ENCODE results near the gene ANKRD11. TPM values are rescaled to one million over a fixed set of nuclear protein-coding genes. Genes with fewer than 3 reads are reported as not detected.
A peak's percentile ranks its signal among the peaks of the same experiment; 100 is the strongest.
"Not testable (repeated sequence)": the region's sequence is repeated elsewhere in the genome, so short reads cannot be mapped to it uniquely, and the experiment has no call there.

Gene ANKRD11
- total RNA-seq, 1 donor from 2014 or later = 64.9 TPM

DNA sequence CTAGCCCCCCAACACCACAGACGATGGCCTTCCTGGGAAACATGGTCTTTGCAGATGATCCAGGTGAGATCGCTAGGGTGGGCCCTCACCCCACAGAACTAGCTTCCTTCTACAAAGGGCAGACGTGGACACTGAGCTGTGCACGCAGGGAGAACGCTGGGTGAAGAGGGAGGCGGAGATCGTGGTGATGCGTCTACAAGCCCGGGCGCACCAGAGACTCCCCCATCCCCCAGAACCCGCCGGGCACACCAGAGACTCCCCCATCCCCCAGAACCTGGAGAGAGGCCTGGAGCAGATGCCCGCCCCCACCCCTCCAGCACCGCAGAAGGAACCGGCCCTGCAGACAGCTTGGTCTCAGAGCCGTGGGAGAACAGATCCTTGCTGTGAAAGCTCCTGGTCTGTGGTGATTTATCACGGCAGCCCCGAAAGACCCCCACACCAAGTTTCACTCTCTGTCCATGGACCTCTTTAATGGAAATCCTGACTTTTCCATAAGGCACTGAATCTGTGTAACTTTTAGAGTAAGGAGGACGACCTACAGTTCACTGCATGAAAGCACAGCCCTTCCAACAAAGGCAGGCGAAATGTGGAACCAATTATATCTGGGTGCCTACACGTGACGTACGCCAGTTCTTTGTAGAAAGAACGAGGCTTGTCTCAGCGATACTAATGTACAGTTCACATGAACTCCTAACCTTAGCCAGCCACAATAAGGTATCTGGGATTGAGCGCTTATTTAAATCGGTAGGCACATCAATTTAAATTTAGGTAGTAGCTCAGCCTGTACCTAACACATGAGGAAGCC is 88.5 kb downstream of the ANKRD11 start:
- ATAC-seq (ENCODE audit: poor library complexity) (no peak), DNase-seq (no peak)
- intact Hi-C loops (cut with DNase I) = no loop called here

DNA sequence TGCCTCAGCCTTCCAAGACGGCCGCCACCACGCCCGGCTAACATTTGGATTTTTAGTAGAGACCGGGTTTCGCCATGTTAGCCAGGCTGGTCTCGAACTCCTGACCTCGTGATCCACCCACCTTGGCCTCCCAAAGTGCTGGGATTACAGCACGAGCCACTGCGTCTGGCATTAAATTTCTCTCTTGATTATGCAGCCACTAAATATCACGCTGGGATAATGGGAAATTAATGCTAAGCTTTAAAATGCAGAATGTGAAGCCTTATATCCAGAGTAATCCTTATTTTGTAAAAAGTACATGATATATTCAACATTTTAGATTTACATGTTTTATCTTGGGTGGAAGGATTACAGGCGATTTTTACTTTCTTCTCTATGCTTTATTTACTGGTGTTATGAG is 89.2 kb downstream of the ANKRD11 start:
- DNase-seq = no peak
- intact Hi-C loops (cut with DNase I) = no loop called here
- ATAC-seq (ENCODE audit: poor library complexity) = no peak

DNA sequence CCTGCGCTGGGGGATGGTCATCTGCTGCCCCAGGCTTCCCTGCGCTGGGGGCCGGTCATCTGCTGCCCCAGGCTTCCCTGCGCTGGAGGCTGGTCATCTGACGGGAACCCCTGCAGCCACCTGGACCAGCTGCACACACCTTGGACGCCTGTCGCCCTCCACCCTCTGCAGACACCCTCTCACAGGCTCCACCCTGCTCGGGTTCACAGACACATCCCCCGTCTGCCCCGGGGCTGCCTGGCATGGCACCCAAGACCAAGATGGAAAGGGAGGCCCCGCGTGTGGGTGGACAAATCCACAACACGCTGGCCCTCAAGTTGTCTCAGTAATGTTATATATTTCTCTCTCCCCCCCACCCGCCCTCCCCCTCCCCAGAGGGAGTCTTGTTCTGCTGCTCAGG is 89.6 kb downstream of the ANKRD11 start:
- intact Hi-C loops (cut with DNase I) = no loop called here
- no peak for ATAC-seq (ENCODE audit: poor library complexity)
- DNase-seq = no peak

DNA sequence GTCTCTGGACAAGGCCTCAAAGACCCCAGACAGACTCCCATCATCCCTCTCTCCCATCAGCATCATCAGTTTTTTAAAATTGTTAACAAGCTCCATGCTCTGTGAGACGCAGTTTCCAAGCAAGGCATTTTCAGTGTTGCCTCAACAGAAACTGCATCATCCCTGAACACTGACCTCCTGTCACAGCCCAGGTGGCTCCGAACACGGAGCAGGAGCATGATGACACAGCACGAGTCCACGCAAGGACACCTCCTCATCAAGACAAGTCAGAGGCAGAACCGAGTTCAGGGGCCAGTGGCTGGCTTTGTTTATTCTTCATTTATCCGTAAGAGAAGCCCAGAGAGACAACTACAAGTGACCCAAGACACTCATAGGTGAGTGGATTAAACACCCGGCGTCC is 91.4 kb downstream of the ANKRD11 start:
- no peak for ATAC-seq (ENCODE audit: poor library complexity)
- DNase-seq = no peak
- intact Hi-C loops (cut with DNase I) = no loop called here

DNA sequence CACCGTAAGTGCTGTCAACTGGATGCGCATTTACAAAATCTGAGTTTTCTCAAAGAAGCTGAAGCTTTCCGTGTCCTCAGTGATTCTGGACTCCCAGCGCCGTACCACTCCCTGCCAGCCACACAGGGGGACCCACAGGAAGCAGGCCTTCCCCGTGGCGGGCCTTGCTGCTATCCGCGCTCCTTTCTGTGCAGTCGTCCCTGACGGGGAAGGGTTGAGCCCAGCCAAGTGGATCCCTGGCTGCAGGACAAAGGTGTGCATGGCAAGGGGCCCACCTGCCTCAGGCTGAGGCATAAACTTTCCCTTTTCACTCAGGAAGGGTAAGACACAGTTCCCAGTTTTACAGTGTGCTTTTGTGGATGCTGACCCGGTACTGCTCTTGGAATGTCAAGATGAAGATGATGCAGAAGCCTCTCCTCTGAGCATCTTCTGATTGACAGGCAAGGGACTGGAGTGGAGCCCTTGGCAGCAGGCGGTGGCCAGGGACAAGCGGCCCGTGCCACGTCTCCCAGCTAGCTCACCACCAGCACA is 93.0 kb downstream of the ANKRD11 start:
- intact Hi-C loops (cut with DNase I) = no loop called here
- DNase-seq (no peak), ATAC-seq (ENCODE audit: poor library complexity) (no peak)

DNA sequence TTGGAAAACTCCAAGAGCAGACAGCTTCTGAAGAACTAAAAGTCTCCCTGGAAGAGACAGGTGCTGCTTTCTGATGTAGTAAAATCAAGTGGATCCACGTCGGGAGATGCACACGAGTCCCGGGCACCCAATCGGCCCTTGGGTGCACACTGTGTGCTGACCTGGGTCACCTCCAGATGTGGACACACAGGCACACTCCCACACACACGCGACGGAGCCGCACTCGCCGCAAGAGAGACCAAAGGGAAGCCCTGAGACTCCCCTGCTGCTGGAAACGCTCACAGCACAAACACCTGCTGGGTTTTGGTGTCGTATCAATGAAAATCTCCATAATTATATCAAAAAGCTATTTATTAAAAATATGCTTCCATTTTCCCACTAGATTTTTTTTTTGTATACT is 94.2 kb downstream of the ANKRD11 start:
- intact Hi-C loops (cut with DNase I) = no loop called here
- ATAC-seq (ENCODE audit: poor library complexity) = no peak
- DNase-seq = no peak

DNA sequence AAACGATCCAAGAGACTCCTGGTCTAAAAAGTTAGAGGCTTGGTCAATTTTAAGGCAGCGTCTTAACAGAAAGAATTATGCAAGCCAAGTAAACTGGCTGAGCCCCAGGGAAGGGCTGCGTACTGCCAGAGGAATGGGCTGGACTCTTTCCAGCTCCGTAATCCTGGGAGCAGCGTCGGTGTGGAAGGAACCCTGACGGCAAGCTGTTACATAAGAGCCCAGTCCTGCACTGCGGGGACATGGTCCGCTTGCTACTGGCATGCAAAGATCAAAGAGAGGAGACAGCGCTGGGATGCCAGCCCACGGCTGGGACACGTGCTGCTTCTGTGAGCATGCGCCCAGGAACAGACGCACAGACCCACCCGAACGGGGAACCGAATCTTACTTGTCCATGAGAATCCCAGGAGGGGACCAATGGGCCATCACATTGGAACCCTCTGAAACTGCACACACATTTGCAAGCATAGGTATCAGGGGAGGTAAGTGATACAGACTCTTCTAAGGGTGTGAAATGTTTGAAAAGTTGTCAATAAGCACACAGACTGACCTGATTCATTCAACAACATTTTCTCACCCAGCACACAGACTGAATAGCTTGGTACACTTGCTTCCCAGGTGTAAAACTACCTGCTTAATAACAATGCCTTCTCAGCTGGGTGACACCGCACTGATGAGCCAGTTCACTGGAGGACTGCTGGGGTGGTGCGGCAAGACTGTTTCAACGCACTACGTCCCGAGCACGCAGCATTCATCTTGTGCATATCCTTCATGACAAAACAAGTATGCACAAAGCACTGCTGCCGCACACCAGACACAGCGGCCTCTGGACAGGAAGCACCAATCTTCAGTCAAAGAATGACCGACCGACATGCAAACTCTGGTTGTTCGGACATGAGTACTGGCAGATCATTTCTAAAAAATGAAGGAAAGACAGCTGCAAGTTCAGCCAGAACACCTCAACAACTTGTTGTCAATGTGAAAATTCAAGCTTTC is 94.9 kb downstream of the ANKRD11 start:
- peak; percentile 93 for ATAC-seq (ENCODE audit: poor library complexity)
- intact Hi-C loops (cut with DNase I) = no loop called here
- DNase-seq = peak; percentile 90

DNA sequence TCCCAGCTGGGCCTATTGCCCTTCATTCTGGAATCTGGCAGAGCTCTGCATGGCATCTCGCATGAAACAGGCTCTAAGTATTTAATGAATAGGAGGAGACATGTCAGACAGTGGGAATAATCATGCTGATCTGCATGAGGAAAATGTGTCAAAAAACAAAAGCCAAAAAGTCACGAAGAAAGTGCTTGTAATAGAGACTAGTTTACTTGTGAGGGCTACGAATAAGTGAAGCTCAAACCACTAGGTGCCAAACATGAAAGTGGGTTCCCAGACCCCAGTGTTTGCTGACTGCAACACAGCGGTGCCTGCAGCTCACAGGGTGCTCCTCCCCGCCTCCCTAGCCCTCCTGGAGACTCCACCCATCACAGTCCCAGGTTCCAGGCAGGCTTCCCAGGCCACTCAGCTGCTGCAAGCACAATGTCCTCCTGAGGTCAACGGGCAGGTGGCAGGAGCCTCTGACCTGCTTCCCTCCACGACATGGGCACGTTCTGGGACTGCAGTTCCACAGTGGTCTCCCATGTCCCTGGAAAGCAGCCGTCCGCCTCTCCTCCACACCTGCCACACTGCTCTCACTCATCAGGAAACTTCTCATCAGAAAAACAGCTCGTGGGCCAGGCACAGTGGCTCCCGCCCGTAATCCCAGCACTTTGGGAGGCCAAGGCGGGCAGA is 96.5 kb downstream of the ANKRD11 start:
- intact Hi-C loops (cut with DNase I) = no loop called here
- ATAC-seq (ENCODE audit: poor library complexity) (peak; percentile 79), DNase-seq (peak; percentile 82)

DNA sequence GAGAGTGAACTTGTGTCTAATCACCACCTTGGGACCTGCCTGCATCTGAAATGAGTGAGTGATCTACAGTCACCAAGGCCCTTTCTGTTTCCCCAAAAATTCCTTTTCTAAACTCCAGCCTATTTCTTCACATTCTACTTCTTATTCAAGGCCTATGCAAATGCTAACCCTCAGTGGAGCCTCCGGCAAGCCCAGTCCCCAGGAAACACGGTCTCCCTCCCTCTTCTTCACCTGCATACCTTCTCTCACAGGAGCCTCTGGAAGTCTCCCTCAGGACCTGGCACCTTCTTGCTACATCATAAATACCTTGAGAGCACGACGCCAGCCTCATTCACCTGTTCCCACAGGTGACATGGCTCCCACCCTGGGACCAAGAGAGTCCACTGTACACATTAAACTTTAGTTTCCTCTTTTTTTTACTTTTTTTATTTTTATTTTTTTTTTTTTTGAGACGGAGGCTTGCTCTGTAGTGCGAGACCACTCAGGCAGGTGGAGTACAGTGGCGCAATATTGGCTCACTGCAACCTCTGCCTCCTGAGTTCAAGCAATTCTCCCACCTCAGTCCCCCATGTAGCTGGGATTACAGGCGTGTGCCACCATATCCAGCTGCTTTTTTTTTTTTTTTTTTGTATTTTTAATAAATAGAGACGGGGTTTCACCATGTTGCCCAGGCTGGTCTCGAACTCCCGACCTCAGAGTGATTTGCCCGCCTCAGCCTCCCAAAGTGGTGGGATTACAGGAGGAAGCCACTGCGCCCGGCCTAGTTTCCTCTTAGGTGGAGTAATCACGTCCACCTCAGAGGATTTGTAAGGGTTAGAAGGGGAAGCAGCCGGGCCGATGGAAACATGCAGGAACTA is 97.3 kb downstream of the ANKRD11 start:
- no peak for ATAC-seq (ENCODE audit: poor library complexity)
- intact Hi-C loops (cut with DNase I) = no loop called here
- no peak for DNase-seq

DNA sequence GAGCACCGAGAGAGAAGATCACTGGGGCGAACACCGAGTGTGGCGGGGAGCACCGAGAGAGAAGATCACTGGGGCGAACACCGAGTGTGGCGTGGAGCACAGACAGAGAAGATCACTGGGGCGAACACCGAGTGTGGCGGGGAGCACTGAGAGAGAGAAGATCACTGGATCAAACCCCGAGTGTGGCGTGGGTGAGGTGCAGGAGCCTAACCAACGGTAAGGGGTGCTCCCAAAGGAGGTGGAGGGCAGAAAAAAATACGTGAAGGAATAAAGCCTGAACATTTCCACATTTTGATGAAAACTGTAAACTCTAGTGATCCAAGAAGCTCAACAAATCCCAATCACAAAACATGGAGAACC is 100.2 kb downstream of the ANKRD11 start:
- intact Hi-C loops (cut with DNase I); ATAC-seq (ENCODE audit: poor library complexity); DNase-seq: not testable (repeated sequence)

DNA sequence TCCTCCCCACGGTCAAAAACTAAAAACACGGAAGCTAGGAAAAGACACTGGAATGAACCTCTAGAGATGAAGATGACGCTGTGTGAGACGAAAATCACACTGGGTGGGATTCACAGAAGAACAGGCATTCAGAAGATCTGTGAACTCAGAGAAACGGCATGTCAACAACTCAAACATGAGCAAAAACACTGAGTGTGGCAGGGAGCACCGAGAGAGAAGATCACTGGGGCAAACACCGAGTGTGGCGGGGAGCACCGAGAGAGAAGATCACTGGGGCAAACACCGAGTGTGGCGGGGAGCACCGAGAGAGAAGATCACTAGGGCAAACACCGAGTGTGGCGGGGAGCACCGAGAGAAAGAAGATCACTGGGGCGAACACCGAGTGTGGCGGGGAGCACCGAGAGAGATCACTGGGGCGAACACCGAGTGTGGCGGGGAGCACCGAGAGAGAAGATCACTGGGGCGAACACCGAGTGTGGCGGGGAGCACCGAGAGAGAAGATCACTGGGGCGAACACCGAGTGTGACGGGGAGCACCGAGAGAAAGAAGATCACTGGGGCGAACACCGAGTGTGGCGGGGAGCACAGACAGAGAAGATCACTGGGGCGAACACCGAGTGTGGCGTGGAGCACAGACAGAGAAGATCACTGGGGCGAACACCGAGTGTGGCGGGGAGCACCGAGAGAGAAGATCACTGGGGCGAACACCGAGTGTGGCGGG is 100.7 kb downstream of the ANKRD11 start:
- intact Hi-C loops (cut with DNase I); DNase-seq; ATAC-seq (ENCODE audit: poor library complexity): not testable (repeated sequence)

DNA sequence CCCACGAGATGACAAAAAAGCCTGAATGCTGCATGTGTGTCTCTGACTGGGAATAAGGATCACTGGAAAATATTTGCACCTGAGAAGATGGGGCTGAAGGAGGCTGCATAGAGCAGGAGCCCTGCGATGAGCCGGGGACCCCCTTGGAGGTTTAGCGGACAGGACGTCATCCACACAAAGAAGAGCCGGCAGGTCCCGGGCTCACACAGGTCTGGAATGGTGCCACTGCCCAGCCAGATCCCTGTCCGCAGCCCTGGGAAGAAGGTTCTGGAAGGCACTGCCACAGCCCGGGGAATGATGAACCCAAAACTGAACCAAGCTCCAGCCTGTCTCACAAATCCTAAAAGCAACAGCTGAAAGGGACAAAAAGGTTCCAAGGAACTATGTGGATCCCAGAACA is 101.8 kb downstream of the ANKRD11 start:
- intact Hi-C loops (cut with DNase I) = no loop called here
- no peak for DNase-seq

DNA sequence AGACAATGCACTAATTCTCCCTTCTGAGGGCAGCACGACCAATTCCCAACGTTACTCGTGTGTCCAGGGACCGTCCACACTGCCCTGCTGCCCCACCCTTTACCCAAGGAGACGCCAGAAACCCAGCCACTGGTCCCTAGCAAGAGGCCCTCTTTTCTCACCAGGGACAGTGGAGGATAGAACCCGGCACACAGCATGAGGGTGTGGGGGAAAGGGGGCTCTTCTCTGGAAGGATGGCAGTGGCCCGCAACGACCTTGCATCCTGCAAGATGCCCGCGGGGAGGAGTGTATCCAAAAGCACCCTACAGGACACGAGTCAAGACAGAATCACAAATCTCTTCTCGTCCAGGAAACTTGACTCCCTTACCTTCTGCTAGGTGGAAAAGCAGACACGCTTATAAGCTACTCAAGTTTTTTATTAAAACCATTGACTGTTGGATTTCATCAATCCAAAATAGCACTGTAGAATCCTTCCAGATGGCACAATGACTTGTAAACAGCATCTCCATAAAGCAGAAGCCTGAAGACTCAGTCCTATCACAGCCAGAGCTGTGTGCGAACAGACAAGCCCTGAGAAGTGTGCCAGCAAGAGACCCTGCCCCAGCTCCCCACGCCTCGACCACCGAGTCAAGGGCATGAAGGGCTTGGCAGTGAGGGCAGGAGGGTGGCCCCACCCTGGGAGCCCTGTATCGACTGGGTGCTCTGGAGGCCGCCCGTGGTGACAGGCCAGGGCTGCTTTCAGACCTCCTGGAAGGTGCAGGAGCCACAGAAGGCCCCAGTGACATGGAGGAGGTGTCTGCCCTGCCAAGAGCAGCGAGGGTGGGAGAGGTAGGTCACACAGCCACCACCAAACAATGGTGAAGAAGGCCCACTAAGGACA is 103.8 kb downstream of the ANKRD11 start:
- no peak for DNase-seq
- no peak for ATAC-seq (ENCODE audit: poor library complexity)
- intact Hi-C loops (cut with DNase I) = no loop called here

More for the DNA sequence above, 101.8 kb downstream of the ANKRD11 start:
- ATAC-seq (ENCODE audit: poor library complexity) = no peak

DNA sequence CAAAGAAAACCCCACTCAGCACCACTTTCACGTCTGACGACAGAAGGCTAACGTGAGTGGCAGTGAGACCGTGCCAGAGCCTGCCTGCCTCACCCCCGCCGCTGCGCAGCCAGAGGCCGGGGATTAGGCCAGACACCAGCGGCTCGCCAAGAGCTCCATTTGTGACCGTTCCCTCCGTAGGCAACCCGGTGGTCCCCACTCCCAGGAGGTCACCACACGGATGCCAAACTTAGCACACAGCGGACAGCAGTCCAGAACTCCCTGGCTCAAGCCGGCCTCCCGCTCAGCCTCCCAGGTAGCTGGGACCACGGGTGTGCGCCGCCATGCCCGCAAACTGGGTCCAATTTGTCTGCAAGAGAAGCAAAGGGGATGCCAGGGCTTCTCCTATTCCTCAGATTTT is 104.6 kb downstream of the ANKRD11 start:
- ATAC-seq (ENCODE audit: poor library complexity) (no peak), DNase-seq (no peak)
- intact Hi-C loops (cut with DNase I) = no loop called here

DNA sequence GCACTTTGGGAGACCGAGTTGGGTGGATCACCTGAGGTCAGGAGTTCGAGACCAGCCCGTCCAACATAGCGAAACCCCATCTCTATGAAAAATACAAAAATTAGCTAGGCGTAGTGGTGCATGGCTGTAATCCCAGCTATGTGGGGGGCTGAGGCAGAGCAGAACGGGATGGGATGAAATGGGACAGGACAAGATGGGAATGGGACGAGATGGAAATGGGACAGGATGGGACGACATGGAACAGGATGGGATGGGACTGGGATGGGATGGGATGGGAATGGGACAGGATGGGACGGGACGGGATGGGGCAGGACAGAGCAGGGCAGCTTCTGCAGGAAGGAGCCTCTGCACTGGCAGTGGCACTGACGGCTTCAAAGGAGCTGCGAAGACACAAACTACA is 106.1 kb downstream of the ANKRD11 start:
- no peak for ATAC-seq (ENCODE audit: poor library complexity)
- DNase-seq = no peak
- intact Hi-C loops (cut with DNase I) = no loop called here

DNA sequence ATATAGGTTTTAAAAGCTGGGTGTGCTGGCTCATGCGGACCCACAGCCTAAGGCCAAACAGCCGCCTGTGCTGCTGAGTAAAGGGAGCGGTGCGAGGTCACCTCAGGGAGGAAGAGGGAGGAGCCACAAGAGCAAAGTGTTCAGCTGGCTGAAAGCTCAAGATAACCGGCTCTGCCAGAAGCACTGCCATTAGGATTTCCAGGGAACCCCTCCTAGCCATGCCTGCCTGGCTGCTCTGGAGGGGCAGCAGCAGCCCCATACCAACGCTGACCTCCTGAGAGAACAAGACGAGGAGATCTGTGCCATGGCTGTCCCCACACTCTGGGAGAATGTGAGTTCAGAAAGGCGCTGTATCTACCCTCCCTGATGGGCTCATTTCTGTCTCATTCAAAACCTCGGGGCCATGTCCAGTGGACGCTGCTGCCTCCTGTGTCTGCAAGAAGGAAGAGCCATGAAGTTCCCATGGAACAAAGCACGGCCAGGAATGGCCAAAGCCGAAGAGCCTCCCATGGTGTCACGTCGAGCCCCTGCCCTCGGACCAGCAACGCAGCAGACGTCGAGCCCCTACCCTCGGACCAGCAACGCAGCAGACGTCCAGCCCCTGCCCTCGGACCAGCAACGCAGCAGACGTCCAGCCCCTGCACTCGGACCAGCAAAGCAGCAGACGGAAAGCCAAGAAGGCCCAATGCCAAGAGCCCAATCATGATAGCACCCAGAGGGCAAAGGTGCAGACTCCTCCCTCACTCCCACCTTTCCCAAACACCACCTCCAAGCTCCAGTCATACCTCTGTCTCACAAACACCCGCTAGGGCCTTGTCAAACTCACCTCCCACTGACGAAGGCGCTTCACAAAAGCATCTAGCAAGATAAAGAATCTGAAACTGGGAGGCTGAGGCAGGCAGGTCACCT is 107.0 kb downstream of the ANKRD11 start:
- peak; percentile 72 for ATAC-seq (ENCODE audit: poor library complexity)
- peak; percentile 66 for DNase-seq
- intact Hi-C loops (cut with DNase I) = no loop called here

Data from Right ventricle myocardium superior (tissue), 1 donor.